HG02938 (cell line): ENCODE data around the gene RPL7L1.

ENCODE experiments used
- ATAC-seq: cut with Tn5 transposase; IDR thresholded peaks from one replicate; pipeline ENCODE4 v1.9.1; 2021; ENCODE audit warnings: mild to moderate bottlenecking, moderate library complexity; ENCODE audit not compliant: unreplicated experiment

RPL7L1 gene

GRCh38 chr6:42928986-42929820, 49.8 kb downstream of the RPL7L1 start, which contains the start of gene CNPY3:
CNPY3 (plus strand) TSS chr6:42929480; CDS start chr6:42929571, 91 bp downstream.
- ATAC-seq, result peak; percentile 69

- peak; percentile 61 for ATAC-seq
Observed at GRCh38 chr6:42929821-42930360, 50.5 kb downstream of the RPL7L1 start.

- ATAC-seq, result no peak
Observed at GRCh38 chr6:42932412-42932811, 53.0 kb downstream of the RPL7L1 start.

- no peak for ATAC-seq
Observed at GRCh38 chr6:42933205-42933604, 53.8 kb downstream of the RPL7L1 start.

- ATAC-seq, result no peak
Observed at GRCh38 chr6:42935322-42935721, 55.9 kb downstream of the RPL7L1 start.

GRCh38 chr6:42936398-42936797, 57.0 kb downstream of the RPL7L1 start:
- ATAC-seq, result no peak

- no peak for ATAC-seq
Observed at GRCh38 chr6:42937548-42938427, 58.4 kb downstream of the RPL7L1 start.

GRCh38 chr6:42938428-42938796, 59.0 kb downstream of the RPL7L1 start:
- ATAC-seq, result no peak

- no peak for ATAC-seq
Observed at GRCh38 chr6:42938987-42939809, 59.8 kb downstream of the RPL7L1 start.
